GM19463 (cell line): ENCODE measurements around the gene CD36.

Experiments
- ATAC-seq: cut with Tn5 transposase; IDR thresholded peaks from one replicate; pipeline ENCODE4 v1.9.1; 2021; ENCODE audit warnings: mild to moderate bottlenecking, moderate library complexity; ENCODE audit not compliant: unreplicated experiment

CD36 gene

GRCh38 chr7:80623503-80624252, 14.8 kb upstream of the CD36 start:
- no peak for ATAC-seq

- ATAC-seq, result no peak
Observed at GRCh38 chr7:80624763-80625162, 13.7 kb upstream of the CD36 start.

DNA sequence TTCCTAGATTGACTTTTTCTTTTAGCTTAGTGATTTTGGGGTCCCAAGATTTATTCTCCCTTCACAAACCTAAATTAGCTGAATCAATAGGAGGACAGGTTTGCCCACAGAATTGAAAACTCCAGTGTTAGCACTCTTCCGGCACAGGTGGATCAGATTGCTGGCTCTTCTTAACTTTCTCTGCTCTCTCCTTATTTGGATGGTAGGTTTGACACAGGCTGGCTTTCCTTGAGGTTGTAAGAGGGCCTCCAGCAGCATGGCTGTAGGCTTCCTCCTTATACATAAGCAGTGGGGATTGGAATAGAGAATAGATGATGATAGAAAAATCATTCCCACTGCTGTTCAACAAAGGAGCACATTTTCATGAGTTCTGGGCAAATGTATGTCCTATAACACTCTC, 9.4 kb upstream of the CD36 start:
- ATAC-seq, result no peak

DNA sequence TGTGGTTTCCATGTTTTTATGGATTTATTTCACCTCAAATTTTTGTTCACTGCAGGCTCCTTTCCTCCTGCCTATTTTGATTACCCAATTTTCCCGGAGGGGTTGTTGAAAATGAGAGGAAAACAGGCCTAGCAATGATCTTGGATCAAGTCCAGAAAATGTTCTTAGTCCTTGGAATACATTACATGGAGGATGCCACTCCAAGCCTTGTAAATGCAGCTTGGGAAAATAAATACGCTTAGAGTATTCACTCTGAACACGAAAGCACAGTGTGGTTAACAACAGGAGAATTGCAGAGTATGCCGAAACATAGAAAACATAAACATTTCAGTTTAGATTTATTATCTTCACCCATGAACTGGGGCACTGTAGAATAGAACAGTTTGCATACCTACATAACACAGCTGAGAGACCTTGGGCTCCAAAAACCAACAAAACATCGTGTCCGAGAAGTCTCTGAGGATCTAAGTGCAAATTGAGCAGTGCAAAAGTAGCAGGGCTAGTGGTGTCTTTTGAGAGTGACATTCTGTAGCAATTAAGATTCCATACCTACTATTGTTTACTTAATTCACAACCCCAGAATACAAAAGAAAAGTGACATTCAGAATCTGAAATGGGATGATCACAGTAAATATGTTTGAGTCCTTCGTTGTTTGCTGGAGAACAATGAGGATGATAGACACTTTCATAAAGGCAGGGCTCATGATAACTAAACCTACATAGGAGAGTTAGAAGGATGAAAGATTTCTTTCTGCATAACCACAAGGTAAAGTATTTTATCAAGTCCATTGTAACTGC, 7.6 kb upstream of the CD36 start:
- no peak for ATAC-seq

DNA sequence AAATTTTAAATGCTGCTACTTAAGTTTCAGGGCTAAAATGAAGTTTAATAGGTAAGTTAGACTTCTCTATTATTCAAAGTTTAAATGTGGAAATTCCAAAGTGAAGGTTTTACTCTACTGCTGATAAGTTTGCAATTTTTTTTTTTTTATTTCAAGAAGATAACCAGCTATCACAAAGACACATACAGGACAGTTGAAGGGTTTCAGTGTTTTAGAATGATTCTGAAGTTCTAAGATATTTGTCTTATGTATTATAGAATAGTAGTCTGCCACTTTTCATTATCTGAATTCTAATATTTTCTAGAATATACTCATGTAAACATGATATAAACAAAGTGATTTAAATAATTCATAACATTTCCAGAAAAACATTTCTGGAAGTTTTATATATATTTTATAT, 7.0 kb upstream of the CD36 start:
- no peak for ATAC-seq

- ATAC-seq, result no peak
Observed at GRCh38 chr7:80632139-80632538, 6.3 kb upstream of the CD36 start.

- ATAC-seq, result no peak
Observed at GRCh38 chr7:80632819-80633218, 5.6 kb upstream of the CD36 start.

DNA sequence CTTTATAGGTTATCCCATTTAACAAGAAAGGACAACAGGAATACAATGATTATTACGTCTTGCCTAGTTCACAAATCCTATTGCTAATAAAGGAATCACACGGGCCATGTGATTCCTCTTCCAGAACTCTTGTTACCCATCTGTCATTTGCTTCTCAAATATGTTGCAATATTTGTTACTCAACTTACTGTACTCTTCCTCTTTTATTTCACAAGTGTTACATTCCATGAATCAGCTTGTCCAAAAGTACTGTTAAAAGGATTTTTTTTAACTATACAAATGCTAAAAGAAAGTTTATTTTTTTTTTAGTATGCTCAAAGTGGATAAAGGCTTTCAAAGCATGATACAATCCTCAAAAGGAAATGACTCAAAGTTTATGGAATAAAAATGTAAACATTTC, 3.9 kb upstream of the CD36 start:
- no peak for ATAC-seq

DNA sequence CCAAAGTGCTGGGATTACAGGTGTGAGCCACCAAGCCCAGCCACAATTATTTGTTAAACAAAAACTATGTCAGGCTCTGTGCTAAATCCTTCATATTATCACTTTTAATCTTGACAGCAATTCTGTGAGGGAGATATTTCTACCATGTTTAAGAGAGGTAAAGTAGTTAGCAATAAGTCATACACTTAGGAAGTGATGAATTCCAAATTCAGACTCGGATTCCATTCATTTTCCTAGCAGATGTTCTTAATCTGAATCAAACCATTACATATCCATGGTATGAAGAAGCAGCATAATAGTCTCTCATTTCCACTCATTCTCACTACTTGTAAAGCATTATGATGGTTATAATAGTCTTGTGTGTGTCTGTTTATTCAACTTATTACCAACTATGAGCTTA, 2.9 kb upstream of the CD36 start:
- ATAC-seq, result no peak

DNA sequence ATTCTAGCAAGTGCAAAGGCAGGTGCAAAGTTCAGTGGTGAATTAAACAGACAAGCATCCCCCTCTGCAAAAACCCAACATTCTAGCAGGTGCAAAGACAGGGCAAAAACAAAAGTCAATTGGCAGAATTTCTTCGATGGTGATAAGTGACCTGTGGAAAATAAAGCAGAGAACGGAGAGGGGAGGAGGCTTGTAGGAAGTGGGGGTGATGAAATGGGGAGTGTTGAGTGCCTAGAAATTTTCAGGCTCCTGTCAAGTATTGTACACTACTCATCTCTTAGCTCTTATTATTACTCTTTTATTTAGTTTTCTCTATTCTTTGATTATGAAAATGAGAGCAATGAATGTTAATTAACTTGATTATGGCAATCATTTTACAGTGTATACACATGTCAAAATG, 2.4 kb upstream of the CD36 start:
- ATAC-seq, result no peak

- ATAC-seq, result no peak
Observed at GRCh38 chr7:80636709-80637108, 1.7 kb upstream of the CD36 start.

- no peak for ATAC-seq
Observed at GRCh38 chr7:80637454-80637853, 988 bp upstream of the CD36 start.

DNA sequence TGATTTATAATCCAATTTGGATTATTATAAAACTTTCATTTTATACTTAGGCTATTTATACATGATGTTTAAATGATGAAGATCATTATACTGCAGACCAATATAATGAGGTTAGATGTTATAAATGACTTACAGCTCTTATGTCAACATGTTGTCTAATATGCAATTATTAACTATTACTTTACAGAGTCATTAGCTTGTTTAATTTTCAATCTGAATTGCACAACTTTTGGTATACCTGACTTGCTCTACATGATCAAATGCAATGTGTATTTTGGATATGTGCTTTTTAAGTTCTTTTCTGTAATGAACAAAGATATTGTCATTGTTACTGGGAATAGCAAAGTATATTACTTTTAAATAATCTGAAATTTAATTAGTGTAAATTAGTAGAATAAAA, 569 bp downstream of the CD36 start:
- ATAC-seq, result no peak

DNA sequence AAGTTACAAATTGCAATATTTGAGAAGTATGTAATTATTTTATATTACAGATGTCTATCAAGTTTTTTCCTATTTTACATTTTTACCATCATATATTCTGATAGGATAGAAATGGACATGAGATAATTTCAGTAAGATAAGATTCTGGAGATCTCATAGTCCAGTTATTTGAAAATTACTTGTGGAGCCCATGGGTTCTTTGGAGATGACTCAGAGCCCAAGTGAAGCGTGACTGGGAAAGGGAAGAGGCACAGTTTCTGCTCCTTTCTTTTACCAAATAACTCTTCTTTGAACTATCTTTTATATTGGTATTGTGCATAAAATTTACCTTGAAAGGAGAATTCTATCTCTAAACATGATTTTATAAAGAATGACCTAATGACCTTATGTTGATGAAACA, 2.4 kb downstream of the CD36 start:
- ATAC-seq, result no peak

DNA sequence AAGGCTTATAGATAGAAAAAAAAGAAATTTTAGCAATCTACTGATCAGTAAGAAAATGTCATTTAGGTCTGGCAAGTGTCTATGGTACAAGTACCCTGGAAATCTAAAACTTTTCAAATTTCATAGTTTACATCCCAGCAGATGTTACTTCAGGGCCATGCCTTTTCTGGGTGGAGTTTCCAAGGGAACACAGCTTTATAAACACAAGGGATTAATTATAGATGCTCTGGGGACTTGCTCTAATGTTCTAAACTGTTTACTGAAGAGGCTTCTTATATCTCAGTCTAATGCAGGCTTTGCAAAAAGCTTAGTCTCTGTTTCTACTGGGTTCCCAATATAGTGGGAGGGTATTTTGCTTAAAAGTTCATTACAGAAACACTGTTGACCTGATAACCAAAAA, 3.1 kb downstream of the CD36 start:
- no peak for ATAC-seq

DNA sequence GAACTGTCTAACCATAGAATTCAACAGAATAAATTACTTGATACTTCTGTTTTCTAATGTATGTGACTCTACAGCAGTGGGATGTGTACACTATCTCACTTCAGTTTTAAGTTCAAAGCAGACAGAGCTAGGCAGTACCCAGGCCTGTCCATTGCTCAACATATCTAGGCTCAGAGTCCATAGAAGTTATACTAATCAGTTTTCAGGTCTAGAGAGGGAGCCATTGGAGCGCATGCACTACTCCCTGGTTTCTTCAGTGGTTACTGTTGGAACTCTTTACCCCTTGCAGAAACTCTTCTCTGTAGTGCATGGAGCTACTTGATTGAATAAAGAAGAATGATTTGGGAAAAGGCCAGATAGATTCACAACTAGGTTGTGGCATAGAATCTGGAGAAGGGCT, 4.4 kb downstream of the CD36 start:
- ATAC-seq, result no peak

DNA sequence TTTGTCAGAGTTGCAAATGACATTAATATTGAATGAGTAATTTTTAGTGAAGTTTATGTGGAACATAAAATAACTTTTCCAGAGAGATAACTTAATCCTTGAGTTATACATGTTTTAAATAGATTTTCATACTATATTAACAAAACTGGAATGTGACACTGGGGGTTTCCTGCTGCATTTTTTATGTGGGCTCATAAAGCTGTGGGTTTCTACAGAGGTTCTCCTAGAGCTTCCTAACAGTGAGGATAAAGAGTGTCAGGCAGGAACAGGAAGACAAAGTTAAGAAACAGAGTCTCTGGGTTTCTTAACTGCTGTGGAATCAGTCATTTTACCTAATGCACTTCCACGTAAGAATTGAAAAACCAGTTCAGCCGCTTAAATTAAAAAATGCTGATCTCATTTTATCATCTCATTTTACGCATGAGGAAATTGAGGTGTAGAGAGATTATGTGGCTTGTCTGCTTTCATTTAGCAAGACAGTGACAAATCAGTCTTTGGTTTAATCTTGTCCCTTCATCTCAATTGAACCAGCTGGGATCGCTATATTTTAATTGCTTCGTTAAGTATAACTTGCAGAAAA, 5.0 kb downstream of the CD36 start:
- ATAC-seq, result no peak

DNA sequence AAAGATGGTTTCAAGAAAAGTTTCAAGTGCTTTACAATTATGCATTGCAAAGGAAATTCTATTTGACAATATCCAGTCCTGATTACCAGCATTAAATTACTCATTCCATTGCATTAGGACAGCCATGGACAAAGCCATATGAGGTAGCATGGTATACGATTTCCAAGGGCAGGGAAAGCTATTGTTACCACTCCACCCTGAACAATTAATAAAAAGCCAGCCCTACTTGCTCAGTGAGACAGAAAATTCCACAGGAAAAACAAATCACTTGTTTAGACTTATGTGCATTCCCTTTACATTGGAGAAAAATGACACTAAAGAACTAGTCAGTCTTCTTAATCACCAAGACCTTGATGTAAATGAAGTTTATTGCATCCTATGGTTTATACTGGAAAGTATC, 5.6 kb downstream of the CD36 start:
- no peak for ATAC-seq

- ATAC-seq, result no peak
Observed at GRCh38 chr7:80646083-80646865, 7.8 kb downstream of the CD36 start.

- no peak for ATAC-seq
Observed at GRCh38 chr7:80647436-80647835, 9.0 kb downstream of the CD36 start.

- ATAC-seq, result no peak
Observed at GRCh38 chr7:80648031-80648600, 9.7 kb downstream of the CD36 start.
